Measurements from ENCODE around the gene PRKCZ.
"Not testable (repeated sequence)": the region's sequence is repeated elsewhere in the genome, so short reads cannot be mapped to it uniquely, and the experiment has no call there.

PRKCZ gene

DNA sequence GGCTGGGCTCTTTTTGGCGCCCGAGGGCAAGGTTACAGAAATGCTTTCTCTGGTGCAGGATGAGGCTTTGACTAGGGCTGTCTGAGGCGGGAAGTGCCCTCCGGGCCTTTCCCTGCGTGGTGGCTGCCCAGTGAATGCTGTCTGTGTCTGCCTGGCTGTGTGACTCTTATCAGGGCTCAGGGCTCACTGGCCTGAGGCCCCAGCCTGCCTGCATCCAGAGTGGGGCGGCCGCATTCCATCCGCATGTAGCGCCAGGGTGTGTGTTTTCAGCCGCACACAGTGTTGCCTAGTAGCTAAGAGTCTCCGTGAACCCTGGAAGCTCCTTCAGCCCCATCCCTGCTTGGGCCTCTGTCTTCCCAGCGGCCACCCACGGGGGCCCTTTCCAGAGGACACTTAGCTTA is 85.2 kb downstream of the PRKCZ start:
- peak; percentile 62 for DNase-seq (ENCODE audit: low spot score)

DNA sequence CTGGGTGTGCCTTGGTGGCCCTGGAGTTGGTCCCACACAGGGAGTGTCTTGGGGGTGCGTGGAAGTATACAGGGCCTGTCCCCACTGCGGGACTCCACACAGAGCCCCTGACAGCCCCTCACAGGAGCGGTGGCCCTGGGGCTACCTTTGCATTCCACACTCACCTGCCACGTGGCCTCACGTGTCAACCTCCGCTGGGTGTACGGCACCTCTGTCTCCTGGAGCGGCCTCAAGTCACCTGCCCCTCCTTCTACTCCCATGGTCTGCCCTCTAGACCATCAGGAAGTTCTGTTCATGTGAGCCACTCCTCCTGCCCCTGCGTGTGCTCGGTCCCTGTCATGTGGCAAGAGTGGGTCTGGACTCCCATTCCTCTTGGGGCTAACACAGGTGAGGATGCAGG is 85.7 kb downstream of the PRKCZ start:
- no peak for DNase-seq (ENCODE audit: low spot score)

DNA sequence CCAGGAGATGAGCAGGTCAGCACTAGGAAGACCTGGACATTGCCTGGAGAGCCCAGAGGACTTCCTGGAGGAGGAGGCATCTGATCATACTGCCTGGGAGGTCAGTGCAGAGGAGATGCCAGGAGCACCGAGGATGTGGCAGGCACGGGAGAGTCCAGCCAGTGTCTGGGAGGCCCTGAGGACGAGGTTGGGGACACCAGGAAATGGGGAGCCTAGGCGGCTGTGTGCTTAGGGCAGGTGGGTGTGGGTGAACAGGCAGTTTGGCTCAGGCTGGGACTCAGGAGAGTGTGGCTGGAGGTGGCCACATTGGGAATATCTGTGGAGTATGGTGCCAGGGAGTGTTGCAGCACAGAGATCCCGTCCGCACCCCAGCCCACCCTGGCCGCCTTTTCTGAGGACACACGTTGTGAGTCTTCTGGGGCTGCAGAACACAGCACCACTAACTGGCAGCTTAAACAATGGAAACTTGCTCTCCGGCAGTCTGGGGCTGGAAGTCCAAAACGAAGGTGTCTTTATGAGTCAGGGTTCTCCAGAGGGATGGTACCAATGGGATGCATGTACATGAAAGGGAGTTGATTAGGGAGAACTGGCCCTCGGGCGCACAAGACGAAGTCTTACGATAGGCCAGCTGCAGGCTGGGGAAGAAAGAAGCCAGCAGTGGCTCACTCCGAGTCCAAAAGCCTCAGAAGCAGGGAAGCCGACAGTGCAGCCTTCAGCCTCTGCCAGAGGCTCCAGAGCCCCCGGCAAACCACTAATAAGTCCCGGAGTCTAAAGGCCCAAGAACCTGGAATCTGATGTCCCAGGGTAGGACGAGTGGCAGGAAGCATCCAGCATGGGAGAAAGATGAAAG is 86.4 kb downstream of the PRKCZ start:
- no peak for DNase-seq (ENCODE audit: low spot score)

DNA sequence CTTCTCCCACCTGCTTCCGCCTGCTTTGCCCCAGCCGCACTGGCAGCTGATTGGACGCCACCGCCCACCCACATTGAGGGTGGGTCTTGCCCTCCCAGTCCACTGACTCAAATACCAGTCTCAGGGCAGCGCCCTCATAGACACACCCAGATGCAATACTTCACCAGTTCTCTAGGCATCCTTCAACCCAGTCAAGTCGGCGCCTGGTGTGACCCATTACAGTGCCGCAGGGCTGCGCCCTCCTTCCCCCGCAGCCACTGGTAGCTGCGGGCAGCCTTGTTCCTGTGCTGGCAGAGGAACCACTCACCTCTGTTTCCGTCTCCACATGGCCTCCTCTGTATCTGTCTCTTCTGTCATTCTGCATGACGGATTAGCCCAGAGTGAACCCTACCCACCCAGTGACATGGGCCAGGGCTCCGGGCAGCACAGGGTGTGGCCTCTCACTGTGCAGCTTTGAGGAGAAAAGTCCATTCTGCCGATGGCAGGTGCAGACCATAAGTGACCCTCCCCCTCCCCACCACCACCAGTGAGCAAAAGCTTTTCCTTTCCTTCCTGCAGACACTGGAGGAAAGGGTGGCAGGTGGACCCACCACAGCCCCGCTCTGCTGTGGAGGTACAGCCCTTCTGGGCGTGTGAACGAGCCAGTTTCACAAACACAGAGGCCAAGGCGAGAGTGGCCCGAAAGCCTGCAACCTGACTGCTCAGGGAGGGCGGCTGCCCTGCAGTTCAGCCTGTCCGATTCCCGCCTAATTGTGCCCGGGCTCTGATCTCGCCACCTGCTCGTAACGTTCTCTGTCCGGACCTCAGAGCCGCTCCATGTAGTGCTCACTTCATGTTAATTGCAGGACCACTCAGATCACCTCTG is 87.3 kb downstream of the PRKCZ start:
- no peak for DNase-seq (ENCODE audit: low spot score)

DNA sequence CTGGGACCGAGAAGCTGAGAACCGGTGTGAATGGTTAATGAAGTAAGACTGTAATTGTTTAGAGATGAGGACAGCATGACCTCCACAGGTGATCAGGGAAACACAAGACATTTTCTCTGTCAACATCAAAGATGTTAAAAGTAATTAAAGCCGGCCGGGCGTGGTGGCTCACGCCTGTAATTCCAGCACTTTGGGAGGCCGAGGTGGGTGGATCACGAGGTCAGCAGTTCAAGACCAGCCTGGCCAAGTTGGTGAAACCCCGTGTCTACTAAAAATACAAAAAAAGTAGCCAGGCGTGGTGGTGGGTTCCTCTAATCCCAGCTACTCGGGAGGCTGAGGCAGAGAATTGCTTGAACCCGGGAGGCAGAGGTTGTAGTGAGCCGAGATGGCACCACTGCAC is 88.9 kb downstream of the PRKCZ start:
- not testable (repeated sequence) for DNase-seq (ENCODE audit: low spot score)

DNA sequence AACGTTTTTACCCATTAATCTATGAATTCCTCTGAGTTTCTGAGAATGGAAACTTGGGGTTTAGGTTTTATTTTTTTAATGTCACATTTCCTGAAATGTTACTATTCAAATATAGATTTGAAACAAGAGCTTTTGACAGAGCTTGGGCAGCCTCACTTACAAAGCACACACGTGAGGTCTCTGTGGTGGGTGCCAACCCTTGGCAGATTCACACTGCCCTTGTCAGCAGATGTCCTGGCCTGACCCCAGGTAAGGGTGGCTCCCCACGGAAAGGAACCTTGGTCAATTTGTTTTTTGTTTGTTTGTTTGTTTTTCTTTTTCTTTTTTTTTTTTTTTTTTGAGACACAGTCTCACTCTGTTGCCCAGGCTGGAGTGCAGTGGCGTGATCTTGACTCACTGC is 90.8 kb downstream of the PRKCZ start:
- DNase-seq (ENCODE audit: low spot score), result no peak

DNA sequence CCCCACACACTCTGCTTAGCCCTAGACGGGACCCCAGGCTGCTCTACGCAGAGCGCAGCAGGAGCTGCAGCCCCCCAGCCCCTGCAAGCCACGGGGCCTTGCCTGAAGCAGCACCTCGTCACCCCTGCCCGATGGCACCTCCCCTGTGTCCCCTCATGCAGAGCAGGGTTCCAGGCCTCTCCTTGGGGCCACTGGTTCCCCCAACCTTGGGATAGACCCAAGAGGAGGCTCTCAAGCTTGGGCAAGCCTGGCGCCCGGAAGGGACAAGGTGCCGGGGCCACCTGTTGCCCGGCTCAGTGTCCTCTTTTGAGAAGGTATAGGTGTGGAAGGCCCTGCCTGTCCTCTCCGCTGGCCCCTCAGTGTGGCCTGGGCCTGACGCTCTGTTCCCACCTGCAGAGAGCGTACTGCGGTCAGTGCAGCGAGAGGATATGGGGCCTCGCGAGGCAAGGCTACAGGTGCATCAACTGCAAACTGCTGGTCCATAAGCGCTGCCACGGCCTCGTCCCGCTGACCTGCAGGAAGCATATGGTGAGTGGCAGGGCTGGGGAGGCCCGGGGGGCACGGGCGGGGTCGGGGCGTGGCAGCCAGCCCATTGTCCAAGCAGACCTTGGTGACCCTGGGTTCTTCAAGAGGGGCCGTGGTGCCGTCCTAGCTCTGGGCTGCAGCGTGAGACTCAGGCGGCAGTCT is 93.7 kb downstream of the PRKCZ start:
- no peak for DNase-seq (ENCODE audit: low spot score)

DNA sequence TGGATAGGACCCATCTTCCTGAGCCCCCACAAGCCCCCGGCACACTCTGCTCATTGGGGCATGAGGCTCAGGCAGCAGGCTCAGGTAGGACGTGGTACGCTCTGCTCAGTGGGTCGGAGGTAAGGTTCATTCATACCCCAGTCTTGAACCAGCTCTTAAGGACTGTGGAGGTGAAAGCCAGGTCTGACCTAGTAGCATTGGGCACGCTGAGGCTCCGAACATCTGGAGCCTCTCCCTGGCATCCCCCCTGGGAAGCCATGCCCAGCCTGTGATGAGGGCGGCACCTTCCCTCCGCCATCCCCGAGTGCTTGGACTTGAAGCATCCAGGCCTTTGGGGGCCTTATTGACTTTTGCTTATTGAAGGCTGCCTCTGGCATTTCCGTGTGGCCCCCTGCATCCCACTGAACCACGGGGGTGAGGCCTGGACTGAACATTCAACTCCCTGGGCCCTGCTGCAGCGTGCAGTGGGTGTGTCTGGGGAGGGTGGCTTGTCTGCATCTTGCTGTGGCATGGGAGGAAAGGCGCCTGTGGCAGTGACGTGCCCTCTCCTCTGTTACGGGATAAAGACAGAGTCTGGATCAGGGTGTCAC is 94.4 kb downstream of the PRKCZ start:
- DNase-seq (ENCODE audit: low spot score), result no peak

DNA sequence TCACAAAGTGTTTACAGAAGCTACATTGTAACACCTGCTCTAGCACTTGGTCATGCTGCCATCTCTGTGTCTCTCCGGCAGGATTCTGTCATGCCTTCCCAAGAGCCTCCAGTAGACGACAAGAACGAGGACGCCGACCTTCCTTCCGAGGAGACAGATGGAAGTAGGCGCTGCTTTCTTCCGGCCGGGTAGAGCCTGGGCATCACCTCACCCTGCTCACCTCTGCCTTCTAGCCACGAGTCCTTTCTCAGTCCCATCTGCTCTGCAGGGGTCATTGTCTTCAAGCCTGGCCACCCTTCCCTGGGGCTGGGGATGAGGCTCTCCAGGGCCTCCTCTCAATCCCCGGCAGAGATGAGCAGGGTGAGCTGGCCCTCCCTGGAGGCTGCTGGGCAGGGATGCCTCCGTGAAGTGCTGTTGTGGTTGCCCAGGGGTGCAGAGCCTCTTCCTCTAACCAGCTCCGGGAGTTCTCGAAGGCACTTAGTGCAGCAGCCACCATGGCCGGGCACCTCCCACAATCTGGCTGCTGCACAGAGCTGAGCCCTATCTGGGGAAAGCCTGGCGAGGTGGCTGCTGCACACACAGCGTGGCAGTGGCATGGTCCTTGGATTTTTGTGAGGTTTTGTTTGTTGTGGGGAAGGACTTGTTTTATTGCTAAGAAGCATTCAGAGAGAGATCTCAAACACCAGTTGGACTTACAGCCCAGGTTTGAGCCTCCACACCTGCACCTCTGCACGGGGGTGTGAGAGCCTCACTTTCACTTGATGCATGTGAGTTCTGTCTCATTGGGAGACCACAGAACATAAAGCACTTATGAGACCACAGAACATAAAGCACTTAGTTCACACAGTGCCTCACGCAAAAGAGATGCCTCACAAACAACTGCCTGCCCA is 96.0 kb downstream of the PRKCZ start:
- DNase-seq (ENCODE audit: low spot score), result no peak

DNA sequence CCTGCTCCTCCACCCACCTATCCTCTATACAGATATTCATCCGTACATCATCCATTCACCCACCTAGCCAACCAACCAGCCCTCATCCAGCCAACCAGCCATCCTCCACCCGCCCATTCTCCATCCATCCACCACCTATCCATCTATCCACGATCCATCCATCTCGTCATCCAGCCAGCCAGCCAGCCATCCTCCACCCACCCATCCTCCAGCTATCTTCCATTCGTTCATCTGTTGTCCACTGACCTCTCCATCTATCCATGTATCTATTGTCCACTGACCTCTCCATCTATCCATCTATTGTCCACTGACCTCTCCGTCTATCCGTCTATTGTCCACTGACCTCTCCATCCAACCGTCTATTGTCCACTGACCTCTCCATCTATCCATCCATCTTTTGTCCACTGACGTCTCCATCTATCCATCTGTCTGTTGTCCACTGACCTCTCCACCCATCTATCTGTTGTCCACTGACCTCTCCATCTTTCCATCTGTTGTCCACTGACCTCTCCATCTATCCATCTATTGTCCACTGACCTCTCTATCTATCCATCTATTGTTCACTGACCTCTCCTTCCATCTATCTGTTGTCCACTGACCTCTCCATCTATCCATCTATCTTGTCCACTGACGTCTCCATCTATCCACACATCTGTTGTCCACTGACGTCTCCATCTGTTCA is 96.8 kb downstream of the PRKCZ start:
- no peak for DNase-seq (ENCODE audit: low spot score)

DNA sequence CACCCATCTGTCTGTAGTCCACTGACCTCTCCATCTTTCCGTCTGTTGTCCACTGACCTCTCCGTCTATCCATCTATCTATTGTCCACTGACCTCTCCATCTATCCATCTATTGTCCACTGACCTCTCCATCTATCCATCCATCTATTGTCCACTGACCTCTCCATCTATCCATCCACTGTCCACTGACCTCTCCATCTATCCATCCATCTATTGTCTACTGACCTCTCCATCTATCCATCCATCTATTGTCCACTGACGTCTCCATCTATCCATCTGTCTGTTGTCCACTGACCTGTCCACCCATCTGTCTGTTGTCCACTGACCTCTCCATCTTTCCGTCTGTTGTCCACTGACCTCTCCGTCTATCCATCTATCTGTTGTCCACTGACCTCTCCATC is 97.7 kb downstream of the PRKCZ start:
- not testable (repeated sequence) for DNase-seq (ENCODE audit: low spot score)

DNA sequence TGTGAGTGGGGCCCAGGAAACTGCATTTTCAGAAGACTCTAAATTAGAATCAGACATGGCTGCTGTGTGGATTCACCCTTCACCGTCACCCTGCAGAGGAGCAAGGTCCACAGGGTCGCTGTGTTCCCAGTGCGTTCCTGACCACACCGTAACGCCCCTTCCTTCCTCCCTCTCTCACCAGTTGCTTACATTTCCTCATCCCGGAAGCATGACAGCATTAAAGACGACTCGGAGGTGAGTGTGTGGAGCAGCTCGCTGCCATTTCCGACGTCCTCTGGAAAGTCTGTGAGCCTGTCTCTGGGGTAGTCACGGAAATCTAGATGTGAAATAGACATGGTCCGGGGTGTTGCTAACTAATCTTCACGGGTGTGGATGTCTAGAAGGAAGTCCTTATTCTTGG is 98.5 kb downstream of the PRKCZ start:
- no peak for DNase-seq (ENCODE audit: low spot score)

DNA sequence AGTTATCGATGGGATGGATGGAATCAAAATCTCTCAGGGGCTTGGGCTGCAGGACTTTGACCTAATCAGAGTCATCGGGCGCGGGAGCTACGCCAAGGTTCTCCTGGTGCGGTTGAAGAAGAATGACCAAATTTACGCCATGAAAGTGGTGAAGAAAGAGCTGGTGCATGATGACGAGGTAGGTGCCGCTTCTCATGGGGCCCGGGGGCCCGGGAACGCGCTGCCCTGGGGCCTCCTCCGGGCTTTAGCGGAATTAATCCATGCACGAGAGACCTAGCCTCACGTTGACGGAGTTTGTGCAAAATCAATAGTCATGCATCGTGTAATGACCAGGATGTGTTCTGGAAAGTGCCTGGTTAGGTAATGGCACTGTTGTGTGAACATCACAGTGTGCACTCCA is 100.6 kb downstream of the PRKCZ start:
- DNase-seq (ENCODE audit: low spot score), result no peak

DNA sequence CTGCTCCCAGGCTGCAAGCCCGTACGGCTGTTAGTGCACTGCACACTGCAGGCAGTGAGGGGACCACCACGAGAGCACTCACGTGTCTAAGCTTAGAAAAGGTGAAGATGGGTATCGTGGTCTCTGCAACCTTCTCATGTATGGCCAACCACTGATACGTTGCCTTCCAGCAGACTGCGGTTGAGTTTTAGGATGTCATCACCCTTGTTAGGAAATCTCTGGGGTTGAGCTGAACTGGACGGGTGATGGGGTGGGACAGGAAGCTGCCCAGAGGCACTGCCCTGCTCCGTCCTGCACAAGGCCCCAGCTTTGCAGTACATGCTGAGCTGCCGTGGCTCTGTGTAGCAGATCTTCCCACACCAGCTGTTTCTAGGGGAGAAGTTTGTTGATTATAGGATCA is 101.0 kb downstream of the PRKCZ start:
- DNase-seq (ENCODE audit: low spot score), result no peak

DNA sequence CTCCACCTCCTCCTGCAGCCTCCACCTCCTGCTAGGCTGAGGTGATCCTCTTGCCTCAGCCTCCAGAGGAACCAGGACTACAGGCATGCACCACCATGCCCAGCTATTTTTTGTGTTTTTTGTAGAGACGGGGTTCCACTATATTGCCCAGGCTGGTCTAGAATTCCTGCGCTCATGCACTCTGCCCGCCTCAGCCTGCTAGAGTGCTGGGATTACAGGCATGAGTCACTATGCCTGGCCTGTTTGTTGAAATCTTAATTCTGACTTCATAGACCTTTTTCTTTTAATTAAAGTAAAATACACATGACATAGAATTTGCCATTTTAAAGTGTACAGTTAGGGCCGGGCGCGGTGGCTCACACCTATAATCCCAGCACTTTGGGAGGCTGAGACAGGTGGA is 101.7 kb downstream of the PRKCZ start:
- DNase-seq (ENCODE audit: low spot score), result no peak

DNA sequence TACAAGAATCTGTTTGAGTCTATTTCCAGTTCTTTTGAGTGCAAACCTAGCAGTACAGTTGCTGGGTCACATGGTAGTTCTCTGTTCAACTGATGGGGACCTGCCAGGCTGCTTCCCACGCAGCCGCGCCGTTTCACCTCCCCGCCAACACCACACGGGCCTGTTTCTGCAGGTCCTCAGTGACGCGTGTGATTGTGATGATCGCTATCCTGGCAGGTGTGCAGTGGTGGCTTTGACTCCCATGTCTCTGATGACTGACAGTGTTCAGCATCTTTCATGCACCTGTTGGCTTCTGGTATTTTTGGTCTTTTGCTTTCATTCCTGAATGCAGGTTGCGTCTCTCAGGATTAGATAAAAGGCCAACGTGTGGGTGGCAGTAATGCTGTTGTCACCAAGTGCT is 102.7 kb downstream of the PRKCZ start:
- DNase-seq (ENCODE audit: low spot score), result no peak

DNA sequence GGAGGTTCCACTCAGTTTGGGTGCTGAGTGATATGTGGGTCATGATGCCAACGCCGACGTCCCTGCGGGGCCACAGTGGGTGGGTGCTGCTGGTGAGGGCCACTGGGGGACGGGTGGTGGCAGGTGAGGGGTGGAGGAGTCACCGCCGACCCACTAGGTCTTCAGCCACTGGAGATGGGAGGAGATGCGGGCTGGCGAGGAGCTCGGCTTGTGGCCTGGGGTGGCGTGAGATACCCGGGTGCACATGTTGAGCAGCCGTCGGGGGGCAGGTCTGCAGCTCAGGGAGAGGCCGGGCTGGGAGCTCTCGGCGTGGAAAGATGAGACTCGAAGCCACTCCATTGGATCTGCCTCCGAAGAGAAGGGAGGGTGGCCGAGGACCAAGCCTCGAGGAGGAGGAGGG is 103.8 kb downstream of the PRKCZ start:
- DNase-seq (ENCODE audit: low spot score), result no peak

DNA sequence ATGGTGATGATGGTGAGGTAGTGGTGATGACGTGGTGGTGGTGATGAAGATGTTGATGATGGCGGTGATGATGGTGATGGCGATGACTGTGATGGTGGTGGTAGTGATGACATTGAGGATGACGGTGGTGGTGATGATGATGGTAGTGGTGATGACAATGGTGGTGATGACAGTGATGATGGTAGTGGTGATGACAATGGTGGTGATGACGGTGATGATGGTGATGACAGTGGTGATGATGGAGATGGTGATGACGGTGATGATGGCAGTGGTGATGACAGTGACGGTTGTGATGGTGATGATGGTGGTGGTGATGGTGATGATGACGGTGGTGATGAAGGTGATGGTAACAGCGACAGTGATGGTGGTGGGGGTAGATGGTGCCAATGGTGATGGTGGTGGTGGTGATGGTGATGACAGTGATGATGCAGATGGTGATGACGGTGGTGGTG is 105.0 kb downstream of the PRKCZ start:
- DNase-seq (ENCODE audit: low spot score), result no peak

DNA sequence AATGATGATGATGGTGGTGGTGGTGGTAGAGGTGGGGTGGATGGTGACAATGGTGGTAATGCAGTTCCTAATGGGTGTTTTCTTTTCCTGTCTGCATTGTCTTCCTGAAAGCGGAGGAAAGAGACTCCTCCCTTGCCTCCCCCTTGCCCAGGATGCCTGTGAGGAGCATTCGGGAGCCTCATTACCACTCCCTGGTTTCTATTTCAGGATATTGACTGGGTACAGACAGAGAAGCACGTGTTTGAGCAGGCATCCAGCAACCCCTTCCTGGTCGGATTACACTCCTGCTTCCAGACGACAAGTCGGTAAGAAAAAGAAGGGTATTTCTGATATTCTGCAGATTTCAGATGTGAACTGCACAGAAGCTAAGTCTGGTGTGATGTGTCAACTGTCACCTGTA is 105.6 kb downstream of the PRKCZ start:
- no peak for DNase-seq (ENCODE audit: low spot score)

DNA sequence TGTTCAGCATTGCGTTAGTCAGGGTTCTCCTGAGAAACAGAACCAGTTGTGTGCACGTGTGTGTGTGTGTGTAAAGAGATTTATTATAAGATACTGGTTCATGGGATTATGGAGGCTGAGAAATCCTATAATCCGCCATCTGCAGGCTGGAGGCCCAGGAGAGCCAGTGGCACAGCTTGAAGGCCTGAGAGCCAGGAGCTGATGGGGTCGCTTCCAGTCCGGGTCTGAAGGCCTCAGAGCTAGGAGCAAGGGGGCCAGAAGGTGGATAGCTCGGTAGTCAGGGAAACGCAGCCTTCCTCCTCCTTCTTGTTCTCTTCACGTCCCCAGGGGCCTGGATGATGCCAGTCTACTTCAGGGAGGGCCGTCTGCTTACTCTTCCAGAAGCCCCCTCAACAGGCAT is 106.7 kb downstream of the PRKCZ start:
- DNase-seq (ENCODE audit: low spot score), result no peak

DNA sequence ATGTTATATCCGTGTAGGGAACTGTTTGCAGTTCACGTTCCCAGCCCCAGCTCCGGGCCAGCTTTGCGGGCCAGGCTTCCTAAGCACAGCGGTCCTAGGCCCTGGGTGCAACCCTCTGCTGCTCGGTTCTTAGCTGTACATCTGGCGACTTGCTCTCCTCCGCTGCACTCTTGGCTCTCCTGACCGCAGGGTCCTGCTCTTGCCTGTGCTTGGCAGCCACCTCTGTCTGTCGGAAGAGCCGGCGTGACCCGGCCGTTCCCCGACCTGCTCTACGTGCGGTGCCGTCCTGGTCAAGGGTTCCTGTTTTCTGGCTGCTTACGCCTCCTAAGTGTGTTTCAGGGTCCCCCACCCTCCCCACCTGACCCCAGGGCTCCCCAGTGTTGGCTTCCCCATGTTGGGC is 107.6 kb downstream of the PRKCZ start:
- DNase-seq (ENCODE audit: low spot score), result no peak

Data from pons (tissue), 1 donor.